Keratinocyte (primary cell): ENCODE results near the gene ITGAE.

ENCODE experiments used
- EZH2 ChIP-seq: IDR thresholded peaks from one replicate; pipeline ENCODE4 v1.6.1; 2012; ENCODE audit warnings: inconsistent platforms, mild to moderate bottlenecking, low read length, moderate library complexity
- TF ChIP-seq, protein P1 (sequence below), 3 experiments: IDR thresholded peaks in 1 of 3; conservative IDR thresholded peaks in 1 of 3; optimal IDR thresholded peaks in 1 of 3; 2 replicates in 2 of 3; 3 replicates in 1 of 3; pipeline versions ENCODE3 to v1.5.1; 2011; ENCODE audit warnings: low read length in 3 of 3, mild to moderate bottlenecking in 3 of 3, moderate library complexity in 2 of 3, control low read depth in 1 of 3, inconsistent platforms in 1 of 3; ENCODE audit not compliant: insufficient read depth in 2 of 3; ENCODE audit errors: extremely low read depth in 1 of 3

DNA sequence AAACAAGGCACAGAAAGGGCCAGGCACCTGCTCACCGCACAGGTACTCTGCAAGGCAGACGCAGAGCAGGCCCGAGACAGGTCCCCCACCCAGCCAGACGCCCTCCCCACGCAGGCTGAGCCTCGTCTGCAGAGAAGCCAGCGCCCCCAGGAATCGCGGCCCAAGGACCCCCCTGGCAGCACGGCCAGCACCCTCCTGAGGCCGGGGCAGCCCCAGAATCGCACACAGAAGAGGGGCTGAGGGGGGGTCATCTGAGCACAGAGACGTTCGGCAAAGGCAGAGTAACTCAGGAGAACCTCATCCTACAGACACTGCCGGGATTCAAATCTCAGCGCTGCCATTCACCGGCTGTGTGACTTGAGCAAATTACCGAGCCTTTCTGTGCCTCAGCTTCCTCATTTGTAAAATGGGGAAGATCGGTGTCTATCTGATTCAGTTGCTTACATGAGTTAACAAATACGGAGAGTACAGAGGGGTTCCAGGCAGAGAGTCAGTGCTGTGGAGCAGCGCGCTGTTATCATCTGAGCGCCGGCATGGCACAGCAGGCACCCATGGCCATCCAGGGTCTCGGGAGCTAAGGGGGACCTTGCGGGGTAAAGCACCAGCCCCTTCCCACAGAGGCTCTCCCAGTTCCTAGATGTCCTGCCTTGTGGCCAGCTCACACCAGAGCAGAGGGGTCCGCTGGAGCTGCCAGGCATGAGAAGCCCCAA is 122.0 kb downstream of the ITGAE start:
- TF ChIP-seq, protein P1, sequence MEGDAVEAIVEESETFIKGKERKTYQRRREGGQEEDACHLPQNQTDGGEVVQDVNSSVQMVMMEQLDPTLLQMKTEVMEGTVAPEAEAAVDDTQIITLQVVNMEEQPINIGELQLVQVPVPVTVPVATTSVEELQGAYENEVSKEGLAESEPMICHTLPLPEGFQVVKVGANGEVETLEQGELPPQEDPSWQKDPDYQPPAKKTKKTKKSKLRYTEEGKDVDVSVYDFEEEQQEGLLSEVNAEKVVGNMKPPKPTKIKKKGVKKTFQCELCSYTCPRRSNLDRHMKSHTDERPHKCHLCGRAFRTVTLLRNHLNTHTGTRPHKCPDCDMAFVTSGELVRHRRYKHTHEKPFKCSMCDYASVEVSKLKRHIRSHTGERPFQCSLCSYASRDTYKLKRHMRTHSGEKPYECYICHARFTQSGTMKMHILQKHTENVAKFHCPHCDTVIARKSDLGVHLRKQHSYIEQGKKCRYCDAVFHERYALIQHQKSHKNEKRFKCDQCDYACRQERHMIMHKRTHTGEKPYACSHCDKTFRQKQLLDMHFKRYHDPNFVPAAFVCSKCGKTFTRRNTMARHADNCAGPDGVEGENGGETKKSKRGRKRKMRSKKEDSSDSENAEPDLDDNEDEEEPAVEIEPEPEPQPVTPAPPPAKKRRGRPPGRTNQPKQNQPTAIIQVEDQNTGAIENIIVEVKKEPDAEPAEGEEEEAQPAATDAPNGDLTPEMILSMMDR (optimal IDR thresholded peaks at IDR 0.05 in 1 of 3, IDR thresholded peaks at IDR 0.05 in 1 of 3, conservative IDR thresholded peaks at IDR 0.05 in 1 of 3; ENCODE audit: extremely low read depth in 1 of 3, insufficient read depth in 2 of 3, low read length in 3 of 3) = no peak
- TF ChIP-seq EZH2 = no peak
